ENCODE data around the gene OLFML2B.

The OLFML2B gene

DNA sequence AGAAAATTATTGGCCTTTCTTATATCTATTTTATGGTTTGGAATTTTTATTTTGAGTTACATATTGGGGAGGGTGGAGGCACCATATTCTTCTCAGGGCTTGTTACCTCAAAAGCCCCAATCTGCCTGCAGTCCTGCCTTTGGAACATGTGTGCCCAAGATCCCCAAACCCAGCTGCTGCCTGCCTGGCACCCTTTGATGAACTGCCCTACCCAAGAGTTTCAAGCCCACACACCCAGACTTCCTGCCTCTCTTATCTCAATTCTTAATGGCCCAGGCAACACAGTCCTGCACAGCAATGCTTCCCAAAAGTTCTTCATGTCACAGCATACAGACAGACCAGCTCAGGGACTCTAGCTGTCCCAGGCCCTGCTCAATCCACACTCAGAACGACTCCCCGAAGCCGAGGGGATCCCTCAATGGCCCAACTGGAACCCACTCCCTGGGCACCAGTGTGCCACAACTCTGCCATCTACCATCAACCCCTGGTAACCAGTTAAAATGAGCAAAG, 19.2 kb downstream of the OLFML2B start:
- no peak for DNase-seq

DNA sequence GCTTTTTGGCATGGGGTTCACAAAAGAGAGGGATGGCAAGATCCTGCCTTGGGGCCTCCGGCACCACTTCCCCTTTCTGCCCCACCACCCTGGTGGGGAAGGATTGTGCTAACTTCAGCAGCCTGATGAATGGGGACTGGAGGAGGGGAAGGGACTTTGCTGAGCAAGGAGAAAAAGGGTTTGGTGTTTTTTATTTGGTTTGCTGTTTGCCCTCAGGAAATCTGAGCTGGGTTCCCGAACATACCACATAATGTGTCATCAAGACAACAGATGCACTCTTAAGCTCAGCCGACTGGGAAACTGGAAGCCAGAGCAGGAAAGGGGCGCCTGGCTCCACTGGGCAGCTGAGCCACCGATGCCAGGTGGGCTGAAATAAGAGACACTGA, 19.8 kb downstream of the OLFML2B start:
- no peak for DNase-seq

DNA sequence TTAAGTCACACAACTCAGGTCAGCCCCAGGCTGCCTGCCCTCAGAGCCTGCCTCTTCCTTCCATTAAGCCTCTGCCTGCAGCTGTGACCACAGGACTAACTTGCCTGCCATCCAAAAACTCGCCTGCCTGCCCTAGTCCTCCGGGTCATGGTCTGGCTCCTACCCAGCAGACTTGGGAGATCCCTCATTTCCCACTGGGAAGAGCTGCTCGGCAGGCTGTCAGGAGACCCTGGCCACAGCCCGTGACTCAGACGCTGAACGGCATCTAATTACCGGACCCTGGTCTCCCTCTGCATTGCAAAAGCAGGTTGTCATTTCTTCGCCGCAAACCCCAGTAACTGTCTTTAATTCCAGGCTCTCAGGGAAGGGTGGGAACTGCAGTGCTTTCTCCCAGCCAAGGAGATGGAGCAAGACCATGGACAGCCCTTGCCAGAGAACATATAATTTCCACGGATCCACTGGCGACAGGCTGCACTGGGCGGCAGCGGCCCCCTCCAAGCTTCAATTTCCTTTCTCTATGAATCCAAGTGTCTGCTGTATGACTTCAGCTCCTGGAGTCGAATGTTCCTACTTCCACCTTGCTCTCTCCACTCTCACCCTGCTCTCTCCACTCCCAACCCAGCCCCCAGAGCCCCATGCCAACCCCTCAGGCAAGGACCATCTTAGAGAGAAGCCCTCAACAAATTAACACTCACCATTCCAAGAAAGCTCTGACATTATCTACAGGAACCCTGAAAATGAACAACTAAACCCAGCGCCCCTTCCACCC, 20.4 kb downstream of the OLFML2B start:
- DNase-seq = no peak

DNA sequence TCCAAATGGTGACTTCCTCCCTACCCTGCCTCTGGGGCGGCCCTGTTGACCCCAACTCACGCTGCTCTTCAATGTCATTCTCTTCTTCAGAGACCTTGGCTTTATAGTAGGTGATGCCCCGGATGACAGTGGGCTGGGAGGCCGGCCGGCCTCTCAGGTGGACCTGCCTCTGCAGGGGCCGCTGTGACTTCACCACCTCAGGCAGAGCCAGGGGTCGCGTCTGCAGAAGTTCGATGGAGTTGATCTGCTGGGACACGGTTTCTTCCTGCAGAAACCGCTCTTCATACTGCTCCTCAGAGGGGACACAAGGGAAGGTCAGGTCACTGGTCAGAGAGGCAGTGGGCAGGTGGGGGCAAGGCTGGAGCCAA, 23.6 kb downstream of the OLFML2B start:
- DNase-seq = no peak

DNA sequence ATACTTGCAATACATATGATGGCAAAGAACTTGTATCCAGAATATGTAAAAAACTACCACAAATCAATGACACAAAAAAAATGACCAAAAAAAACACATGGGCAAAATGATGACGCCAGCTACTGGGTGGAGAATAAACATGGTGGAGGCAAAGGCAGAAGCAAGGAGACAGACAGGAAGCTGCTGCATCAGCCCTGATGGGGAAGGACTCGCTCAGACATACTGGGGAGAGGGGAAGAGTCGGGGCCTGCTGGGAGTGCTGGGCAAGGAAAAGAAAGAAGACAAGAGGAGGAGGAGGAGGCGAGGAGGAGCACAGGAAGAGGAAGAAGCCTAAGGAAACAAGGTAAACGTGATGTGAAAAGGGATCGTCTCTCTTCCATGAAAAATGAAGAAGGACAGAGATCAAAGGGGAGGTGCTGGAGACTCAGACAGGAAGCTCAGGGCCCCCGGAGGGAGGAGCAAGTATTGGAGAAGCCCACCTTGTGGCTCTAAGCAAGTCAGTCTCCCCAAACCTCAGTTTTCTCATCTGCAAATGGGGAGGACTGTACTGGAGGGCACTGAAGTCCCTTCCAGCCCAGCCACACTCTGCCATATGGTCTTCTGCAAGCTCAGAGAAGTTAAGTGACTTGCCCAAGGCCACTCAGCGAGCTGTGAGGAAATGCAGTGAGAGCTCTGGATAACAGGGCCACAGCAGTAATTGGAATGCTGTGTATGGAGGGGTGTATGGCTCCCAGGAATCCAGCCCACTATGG, 24.2 kb downstream of the OLFML2B start:
- no peak for DNase-seq

DNA sequence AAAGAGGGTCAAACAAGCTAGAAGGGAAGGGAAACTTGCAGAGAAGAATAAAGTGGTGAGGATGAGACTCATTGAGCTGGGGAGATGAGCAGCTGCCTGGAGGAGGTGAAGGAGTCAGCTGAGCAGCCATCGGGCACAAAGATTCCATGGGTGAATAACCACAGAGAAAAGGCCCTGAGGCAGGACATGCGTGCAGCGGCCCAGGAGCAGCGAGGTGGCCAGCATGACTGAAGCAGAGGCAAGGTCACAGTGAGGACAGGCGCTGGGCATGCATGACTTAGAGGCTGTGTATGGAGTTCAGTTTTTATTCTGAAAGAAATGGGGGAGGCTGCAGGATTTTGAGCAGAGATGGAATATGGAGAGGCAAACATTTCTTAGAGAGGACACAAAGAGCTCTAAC, 24.9 kb downstream of the OLFML2B start:
- no peak for DNase-seq

DNA sequence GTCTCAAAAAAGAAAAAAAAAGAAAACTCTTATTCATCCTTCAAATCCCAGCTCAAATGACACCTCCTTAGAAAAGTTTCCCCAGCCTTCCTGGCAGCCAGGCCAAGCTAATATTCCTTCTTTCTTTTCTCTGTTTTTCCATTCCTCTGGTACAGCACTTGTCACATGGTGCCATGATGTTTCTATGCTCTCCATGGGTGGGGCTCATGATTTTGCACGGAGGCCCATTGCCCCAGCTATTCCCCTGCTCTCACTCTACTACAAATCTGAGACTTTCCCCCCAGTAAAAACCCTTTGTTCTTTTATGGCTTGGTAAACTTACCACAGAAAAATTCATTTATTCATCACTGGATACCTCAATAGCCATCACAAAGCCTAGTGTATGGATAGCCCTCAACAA, 26.5 kb downstream of the OLFML2B start:
- DNase-seq = no peak

DNA sequence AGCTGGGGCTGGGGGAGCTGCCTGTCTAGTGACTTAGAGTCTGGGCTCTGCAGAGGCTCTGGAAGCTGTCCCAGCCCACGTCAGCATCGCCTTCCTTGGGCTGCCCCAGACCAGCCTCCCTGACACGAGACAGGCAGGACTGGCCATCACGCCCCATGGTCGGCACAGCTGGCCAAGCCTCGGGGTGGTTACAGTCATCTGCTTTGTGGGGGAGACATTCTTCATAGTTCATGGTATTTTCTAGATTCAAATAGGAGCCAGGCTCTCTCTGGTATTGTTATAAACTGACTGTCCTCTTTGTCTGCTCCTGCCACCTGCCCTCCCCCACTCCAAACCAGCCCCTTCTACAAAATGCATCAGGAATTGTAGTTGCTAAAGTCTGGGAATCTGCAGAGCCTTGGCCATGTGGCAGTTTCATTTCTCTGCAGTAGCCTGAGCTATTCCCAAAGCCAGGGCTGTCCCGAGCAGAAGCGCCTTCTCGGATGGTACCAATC, 29.4 kb downstream of the OLFML2B start:
- no peak for DNase-seq

DNA sequence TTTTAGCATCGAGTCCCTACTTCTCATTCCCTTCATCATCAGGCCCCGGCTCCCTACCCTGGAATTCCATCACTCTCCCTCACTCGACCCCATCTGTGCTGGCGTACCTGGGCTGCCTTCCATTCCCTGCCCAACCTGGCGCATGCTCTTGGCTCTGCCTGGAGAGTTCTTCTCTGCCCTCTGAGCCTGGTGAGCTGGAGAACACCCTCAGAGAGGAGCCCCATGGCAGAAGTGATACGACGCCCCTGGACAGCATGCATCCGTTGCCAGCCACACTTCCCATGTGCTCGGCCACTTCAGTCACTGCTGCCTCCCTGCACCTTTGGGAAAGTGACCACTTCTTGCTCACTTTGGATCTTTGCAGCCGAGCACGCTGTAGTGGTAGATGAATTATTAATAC, 30.1 kb downstream of the OLFML2B start:
- DNase-seq = no peak

DNA sequence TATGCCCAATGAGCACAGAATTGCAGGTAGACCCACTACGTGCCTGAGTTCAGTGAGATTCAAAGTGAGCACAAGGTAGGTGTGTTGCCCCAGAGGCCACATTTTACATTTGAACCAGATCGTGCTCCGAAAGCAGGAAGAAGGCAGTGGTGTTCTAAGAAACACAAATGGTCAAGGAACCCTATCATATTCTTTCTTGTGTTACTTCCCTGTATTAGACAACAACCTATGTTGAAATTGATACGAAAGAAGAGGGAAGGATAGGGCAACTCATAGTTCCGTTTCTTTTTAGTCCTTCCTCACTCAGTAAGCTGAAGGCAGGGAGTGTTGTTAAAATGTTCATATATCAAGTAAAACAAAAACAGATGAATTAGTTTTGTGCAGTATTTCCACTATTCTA, 33.9 kb downstream of the OLFML2B start:
- no peak for DNase-seq

DNA sequence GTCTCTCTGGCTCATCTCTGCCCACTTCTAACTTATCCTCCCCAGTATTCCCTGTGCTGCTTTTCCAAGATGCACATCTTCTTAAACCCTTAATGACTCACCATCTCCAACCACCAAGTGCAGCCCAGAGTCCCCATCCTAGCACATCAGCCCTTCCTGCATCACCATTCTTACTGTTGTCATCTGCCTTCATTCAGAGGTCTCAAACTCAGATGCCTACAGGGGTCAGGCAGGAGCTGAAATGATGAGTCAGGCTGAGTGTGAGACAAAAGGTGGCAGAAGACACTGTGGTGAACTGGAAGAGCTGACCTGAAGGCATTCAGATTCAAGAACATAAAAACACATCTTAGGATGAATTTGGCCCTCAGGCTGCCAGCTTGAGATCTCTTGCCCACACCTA, 34.6 kb downstream of the OLFML2B start:
- DNase-seq = no peak

DNA sequence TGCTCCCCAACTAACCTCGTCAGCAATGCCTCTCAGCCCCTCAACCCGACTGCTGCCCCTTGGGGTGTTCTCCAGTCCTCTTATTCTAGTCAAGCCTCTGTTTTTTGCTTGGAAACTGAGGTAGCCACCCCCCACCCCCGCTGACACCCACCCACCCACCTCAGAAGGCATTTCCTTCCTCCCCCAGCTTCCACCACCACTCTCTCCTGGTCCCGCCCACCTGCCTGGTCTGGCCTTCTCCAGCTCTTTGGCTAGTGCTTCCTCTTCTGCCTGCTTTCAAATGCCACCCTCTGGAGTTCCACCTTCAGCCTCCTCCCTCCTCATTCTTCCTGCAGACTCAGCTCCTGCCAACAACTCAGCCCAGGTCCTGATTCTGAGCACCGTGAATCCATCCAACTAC, 35.3 kb downstream of the OLFML2B start:
- DNase-seq = no peak

DNA sequence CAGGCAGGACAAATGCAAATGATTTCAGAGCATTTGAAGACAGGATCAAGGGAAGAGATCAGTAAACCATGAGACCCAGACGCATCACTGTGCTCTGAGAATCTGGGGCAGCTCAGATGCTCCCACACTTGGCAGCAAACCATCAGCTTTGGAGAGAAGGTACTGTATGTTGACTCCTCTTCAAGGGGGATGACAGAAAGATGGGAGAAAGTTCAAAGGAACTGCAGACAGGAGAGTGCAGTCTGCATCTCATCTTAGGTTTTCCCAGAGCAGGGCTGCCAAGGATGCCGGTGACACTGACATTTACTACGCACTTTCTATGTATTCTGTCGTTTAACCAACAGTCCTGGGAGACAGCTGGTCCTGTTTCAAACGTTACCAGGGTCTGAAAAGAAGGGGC, 35.8 kb downstream of the OLFML2B start:
- no peak for DNase-seq

DNA sequence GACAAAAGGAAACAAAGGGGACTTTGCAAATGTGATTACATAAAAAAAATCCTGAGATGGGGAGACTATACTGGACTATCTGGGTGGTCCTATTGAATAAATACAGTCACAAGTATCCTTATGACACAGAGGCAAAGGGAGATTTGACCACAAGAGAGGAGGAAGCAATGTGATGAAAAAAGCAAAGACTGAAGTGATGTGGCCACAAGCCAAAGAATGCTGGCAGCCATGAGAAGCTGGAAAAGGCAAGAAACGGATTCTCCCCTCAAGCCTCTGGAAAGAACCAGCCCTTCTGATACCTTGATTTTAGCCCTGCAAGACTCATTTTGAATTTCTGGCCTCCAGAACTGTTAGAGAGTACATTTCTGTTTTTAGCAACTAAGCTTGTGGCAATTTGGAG, 36.4 kb downstream of the OLFML2B start:
- no peak for DNase-seq

DNA sequence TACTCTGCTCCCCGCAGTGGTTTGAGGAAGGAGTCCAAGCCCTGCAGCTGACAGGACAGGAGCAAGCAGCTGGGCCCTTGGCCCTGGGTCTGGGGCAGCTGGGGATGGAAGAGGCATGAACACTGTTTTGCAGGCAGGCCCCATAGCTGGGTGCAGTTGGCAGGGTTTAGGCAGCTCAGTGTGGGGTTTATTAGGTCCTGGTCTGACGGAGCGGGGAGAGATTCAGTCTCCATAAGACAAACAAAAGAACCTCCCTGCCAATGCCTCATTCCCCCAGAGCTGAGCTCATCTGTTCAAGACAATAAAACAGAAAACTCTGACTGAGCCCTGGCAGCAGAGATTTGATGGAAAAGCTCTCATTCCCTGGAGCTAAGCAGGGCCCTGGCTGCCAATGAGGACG, 37.3 kb downstream of the OLFML2B start:
- DNase-seq = no peak

DNA sequence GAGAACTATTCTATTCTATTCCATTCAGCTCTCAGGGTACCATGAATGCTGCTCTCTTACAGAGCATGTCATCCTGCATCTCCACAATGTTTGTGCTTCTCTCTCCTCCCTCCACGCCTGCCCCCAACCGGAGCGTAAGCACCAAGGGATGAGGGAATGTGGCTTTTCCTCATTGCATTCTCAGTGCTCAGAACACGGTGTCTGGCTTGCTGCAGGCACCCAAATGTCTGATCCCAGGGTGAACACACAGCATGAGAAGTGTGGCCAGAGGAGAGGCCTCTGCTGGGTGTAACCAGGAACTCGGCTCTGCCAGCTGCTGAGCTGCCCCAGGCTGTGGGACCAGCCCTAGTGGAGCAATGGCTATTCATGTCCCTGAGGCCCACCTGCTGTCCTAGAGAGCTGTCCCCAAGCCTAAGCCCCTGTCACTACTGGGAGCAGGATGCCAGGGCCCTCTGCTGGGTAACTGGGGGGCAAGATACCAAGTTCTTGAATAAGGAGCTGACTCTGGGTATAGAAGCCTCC, 38.3 kb downstream of the OLFML2B start:
- DNase-seq = no peak

DNA sequence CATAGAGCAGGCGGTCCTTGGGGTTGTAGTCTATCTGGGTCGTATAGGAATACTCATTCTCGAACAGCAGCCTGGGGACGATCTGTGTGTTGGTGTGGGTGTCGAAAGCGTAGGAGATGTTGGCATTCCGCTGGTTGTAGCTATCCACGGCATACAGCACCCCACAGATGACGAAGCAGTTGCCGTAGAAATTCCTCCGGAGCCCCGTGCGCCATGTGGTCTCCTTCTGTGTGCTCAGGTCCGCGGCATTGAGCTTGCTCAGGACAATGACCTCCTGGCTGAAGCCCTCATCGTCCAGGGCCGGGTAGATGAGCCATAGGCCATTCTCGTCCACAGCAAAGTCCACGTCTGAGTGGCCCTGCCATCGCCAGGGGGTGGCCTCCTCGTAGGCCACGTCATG, 39.9 kb downstream of the OLFML2B start:
- no peak for DNase-seq

DNA sequence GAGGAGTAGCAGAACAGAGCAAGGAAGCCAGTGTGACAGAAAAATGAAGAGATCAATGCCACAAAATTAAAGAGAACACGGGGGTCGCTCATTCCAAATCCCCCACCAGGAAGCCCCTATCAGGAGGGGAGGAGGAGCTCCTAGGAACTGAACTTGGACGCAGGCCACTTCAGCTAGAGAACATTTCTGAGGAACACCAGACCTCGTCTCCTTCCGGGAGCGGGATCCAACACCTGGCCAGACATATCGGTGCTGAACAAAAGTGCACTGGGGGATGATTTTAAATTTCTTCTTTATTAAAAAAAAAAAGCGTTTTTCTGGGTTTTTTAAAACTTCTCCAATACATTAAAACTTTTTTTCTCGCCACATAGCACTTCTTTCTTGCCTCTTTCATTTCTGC, 40.8 kb downstream of the OLFML2B start:
- no peak for DNase-seq

DNA sequence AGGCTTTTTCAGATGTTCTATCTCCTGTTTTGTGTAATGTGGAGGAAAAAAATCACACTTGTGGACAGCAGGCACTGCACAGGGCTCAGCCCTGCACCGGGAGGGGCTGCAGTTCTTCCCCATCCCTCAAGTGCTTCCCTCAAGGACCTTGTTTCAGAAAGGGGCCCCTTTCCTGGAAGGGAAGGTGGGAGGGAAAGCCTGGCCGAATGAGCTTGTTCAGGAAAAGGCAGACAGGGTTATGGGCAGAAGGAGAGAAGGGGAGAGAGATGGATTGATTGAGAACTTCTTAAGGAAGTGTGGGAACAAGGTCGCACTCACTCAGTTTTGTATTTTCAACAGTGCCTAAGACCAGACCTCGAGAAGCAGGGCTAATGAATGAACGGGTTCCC, 41.2 kb downstream of the OLFML2B start:
- DNase-seq = no peak

DNA sequence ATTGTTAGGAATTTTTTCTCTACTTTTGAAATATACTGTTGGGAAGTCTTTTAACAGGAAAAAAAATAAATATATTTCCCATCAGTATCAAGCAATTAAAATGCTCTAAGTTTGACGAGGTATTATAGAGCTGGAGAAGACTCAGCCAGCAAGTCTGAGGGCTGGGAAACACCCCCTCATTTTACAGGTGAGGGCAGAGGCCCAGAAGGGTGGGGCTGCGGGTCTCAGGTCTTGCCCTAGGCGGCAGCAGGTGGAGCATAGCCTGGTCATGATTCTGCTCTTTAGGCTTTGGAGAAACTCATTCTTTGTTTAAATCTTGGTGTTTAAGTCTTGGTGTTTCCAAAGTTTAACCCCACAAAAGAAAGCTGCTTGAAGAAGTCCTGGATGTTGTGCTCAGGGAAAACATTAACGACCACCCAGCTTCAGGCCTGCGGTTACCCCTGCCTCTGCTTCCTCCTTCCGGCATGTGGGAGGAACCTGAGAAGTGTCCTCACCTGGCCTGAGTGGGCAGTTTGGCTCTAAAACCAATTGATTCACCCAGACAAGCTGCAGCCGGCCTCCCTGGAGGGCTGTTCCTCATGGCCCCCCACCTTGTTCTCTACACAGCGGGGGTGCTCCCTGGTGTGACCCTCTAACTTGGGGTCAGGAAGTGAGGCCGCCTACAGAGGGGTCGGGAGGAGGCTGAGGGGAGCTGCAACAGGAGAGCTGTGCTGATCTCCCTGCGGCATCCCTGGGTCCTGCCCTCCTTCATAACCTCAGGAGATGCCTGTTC, 41.7 kb downstream of the OLFML2B start:
- no peak for DNase-seq

DNA sequence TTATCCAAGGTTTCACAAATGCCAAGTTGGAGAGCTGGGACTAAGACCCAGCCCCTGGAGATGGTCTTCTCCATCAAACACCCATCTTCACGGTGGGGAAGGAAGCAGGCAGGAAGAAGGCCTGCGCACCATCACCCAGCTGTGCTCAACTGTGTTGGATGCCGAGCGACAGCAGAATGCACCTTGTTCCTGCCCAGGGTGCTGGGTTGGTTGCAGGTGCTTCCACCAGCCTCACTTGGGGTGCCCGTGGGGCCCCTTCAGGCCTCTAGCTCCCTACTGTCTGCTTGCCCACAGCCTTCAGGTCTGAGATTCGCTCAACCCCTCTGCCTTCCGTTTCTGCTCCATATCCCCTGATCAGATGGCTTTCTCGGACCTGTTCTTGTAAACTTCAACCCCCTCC, 42.5 kb downstream of the OLFML2B start:
- DNase-seq = no peak

DNA sequence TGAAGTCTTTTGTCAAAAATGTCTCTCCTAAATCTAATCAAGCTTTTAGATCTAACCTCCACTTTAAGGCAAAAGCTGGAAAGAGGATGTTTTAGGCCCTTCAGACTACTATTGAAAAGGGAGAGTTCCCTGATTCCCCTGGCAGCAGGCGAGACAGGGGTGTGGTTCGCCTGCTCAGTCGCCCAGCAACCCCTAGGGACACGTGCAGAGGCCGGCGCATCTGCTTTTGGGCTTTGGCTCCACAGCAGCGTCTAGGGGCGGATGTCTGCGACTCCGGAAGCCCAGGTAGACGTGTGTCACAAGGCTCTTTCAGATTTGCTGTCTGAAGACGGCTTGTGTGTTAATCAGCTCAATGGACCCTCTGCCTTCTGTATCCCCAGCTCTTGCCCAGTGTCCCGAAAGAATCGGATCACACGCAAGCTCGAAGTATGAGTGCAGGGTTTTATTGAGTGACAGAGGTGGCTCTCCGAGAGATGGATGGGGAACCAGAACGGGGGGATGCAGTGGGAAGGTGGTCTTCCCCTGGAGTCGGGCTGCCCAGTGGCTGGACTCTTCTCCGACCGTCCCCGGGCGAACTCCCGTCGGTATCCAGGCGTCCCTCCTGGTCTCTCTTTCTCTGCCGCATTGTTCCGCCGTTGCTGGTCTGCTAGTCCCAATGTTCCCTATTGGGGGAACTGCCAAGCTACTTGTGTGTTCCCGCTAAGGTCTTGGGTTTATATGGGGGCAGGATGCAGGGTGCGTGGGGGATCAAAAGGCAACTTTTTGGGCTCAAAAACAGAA, 45.5 kb downstream of the OLFML2B start:
- no peak for DNase-seq

Data from activated CD4-positive, alpha-beta T cell treated with anti-CD3 and anti-CD28 coated beads, Interleukin-2, Interleukin-6, amounts not matched to agents 100 ng/mL and 50 ng/mL, durations not matched to agents 16 hours and 8 hours (primary cell).